GM18861 (cell line): ENCODE results near the gene EVC2.
"Not testable (repeated sequence)": the region's sequence is repeated elsewhere in the genome, so short reads cannot be mapped to it uniquely, and the experiment has no call there.

Experiments used
- ATAC-seq: cut with Tn5 transposase; IDR thresholded peaks from one replicate; pipeline ENCODE4 v1.9.1; 2021; ENCODE audit not compliant: unreplicated experiment

Gene EVC2

DNA sequence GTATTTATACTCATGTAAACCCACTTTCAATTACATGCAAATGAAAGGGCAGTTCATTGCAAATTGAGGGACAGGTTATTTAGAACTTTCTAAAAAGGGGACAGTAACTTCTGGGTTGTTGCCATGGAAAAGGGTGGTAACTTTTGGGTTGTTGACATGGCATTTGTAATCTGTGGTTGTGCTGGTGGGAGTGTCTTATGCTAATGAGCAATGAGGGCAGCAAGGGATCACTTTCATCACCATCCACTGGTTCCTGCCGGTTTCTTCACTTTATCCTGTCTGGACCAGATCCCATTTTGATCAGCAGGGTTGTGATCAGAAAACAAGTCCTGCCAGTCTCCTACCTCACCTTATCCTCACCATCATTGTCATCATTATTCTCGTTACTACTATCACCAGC lies 34.6 kb upstream of the EVC2 start:
- no peak for ATAC-seq

DNA sequence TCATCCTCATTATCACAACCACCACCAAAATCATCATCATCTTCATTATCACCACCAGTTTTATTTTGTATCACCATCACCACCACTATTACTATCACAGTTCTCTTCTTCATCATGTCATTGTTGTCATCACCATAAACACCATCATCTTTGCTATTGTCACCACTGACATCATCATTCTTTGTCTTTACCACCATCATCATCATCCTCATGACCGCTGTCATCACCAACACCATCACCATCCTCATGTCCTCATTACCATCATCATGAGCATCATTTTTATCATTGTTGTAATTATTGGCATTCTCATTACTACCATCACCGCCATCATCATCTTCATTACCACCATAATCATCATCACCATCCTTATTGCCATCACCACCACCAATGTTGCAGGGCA lies 34.0 kb upstream of the EVC2 start:
- no peak for ATAC-seq

DNA sequence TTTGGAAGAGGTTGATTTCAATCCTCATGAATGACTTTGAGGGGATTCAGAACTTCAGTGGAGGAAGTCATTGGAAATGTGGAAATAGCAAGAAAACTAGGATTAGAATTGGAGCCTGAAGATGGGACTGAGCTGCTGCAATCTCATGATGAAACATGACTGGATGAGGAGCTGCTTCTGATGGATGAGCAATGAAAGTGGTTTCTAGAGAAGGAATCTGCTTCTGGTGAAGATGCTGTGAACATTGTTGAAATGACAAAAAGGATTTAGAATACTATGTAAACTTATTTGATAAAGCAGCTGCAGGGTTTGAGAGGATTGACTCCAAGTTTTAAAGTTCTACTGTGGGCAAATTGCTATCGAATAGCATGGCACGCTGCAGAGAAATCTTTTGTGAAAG lies 29.7 kb upstream of the EVC2 start:
- ATAC-seq, result no peak

DNA sequence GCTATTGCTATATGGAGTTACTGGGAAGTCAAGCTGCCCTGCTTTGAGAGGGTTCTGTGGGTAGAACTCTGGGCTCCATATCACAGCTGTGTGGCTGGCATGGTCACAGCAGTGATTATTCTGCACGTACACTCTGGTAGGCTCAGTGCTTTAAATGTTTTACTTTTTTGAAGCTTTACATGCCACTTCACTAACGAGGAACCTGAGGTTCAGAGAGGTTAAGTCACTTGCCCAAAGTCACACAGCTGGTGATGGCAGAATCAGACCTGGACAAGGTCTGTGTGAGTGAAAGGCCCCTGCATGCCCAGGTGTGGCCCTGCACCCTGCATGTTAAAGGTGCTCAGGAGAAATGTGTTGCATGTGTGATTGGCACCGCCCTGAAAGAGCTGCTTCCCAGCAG lies 27.1 kb upstream of the EVC2 start:
- ATAC-seq, result no peak

DNA sequence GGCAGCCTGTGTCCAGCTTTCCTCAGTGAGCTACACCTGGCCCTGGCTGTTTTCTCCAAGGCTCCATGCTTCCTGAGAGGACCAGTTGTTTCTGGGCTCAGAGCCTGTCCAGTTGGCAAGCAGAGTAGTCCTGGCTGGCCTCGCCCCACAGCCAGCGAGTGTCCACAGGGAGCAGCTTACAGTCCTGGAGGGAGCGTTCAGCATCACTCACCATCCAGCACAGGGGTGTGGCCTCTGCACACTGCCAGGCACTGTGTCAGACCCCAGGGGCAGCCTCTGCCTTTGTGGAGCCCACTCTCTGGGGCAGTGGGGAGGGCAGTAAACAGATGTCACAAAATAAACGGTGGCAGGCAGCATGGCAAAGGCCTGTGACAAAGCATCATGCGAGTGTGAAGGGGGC lies 26.5 kb upstream of the EVC2 start:
- ATAC-seq, result no peak

DNA sequence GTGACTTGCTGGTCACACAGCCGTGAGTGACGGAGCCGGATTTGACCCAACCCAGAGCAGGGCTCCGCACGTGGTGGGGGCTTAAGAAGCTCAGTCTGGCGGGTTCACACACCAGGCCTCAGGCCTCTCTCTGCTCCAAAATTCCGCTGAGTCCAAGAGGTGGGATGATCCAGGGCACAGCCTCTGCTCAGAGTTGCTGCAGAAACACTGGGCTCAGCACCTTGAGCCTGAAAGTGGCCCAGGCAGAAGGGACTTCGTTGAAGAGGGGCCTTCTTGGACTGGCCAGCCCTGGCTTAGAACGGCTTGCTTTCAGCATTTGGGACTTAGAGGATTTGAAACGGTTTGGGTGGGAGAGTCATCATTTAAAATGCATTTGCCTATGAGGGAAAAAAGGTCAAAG lies 23.8 kb upstream of the EVC2 start:
- ATAC-seq, result no peak

DNA sequence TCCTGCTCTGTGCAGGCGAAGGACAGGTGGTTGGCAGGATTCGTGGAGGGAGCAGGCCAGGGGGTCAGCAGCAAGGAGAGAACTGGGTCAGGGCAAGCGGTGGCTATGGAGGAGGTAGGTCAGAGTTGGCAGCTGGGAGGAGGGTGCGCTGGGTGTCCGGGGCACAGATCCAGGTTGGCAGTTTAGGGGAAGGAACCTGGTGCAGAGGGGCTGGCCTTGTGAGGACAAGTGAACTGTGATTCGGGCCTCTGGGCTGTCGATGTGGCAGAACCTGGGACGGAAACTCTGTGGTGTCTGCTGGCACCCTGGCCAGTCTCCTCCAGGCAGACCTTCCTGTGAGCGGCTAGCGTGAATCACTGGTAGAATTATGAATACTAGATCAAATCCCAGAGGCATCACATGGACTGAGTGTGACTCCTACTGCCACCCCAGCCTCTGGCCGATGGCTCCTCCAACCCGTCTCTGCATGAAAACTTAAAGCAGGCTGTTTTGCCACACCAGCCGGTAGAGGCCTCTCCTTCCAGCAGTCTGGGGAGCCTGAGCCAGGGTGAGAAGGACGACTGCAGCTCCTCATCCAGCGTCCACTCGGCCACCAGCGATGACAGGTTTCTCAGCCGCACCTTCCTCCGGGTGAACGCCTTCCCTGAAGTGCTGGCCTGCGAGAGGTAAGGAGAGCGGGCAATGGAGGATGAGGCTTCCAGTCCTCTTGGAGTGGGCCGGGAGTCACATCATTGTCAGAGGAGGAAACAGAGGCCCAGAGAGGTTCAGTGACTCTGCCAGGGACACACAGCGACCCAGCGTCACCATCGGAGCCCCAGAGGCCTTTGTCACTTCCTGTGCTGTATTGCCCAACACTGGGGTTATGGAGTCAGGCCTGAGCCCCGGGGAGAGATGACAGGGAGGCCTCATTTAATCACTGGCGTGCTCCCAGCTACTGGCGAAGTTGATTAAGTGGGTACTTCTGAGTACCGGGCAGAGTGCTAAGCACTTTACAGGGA lies 22.9 kb upstream of the EVC2 start:
- no peak for ATAC-seq

DNA sequence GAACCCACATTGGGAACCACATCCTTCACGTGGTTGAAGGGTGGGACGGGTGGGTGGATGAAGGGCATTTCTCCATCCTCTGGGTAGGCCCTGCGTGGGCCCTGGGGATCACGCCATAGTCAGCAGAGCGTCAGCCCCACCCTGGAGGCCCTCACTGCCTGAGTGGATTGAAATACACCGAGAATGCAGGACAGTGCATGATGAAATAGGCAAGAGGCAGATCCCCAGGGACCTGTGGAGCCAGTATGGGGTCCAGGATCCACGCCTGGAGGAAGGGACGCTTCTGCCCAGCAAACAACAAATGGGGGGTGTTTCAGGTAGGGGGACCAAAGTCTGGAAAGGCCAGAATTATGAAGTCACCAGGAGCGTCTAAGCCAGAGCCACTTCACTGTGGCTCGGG lies 22.1 kb upstream of the EVC2 start:
- no peak for ATAC-seq

DNA sequence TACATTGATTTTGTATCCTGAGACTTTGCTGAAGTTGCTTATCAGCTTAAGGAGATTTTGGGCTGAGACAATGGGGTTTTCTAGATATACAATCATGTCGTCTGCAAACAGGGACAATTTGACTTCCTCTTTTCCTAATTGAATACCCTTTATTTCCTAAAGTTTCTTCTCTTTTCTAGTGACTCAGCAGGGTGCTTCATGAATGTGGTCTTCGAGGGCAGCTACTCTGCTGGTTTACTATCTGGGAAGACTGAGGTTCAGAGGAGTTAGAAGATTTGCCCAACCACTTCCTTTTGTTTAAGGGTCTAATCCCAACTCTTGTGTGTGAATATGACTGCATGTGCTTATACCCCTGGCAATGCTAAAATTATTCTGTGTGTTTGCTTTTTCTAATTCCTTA lies 20.1 kb upstream of the EVC2 start:
- ATAC-seq, result not testable (repeated sequence)

DNA sequence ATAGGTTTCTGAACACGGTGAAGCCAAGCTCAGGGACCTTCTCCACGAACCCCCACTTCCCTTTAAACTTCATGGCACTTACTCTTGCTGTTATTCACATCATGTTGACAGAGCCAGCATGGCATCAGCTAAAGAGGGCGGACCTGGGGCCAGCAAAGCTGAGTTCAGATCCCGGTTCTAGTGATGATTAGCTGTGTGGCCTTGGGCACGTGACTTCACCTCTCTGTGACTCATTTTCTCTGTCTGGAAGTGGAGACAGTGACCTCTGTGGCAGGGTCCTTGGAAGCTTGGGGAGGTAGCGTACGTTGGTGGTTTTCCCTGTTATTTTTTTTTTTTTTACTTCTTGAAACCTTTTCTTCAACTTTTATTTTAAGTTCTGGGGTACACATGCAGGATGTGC lies 16.0 kb upstream of the EVC2 start:
- no peak for ATAC-seq

DNA sequence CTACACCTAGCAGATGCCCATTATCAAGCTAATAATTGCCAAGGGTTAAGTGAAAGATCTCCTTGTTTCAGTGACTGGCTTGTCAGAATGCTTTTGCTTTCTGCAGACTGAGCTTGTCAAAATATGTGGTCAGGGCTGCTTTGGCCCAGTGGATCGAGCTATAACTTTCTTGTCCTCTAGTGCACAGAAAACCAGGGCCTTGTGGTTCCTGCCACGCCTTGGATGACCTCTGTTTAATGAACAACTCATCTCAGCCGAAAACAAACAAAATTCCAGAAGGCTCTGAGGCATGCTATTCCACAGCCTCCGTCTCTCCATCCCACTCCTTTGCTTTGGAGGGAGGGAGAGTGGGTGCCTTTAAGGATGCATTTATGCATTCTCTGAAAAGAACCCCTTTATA lies 14.0 kb upstream of the EVC2 start:
- ATAC-seq, result no peak

DNA sequence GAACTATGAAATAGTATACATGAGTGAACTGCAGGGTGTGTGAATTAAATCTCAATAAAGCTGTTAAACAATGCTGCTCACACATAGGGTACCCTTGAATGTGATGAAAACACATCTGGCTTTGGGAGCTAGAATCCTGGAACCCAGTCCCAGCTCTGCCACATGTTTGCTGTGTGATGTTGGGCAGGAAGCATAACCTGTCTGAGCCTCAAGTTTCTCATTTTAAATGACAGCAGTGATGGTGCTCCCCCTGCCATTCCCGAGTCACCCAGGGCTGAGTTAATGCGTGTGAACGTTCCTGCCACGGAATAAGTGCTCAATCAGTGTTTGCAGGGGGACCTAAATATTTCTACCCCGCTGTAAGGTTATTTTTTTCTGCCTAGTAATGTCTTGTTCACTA lies 13.6 kb upstream of the EVC2 start:
- ATAC-seq, result no peak

DNA sequence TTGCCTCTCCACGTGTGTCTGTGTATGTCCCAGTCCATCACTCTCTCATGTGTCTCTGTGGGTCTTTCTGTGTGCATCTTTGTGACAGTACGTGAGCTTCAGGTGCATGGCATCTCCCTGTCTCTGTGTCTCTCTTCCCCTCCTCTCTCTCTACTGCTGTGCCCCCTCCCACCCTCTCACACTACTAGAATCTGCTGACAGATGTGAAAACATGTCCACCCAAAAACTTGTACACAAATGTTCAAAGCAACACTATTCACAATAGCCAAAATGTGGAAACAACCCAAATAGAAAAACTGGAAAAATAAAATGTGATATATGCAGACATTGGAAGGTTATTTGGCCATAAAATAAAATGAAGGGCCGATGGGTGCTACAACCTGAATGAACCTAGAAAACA lies 12.6 kb upstream of the EVC2 start:
- ATAC-seq, result no peak

DNA sequence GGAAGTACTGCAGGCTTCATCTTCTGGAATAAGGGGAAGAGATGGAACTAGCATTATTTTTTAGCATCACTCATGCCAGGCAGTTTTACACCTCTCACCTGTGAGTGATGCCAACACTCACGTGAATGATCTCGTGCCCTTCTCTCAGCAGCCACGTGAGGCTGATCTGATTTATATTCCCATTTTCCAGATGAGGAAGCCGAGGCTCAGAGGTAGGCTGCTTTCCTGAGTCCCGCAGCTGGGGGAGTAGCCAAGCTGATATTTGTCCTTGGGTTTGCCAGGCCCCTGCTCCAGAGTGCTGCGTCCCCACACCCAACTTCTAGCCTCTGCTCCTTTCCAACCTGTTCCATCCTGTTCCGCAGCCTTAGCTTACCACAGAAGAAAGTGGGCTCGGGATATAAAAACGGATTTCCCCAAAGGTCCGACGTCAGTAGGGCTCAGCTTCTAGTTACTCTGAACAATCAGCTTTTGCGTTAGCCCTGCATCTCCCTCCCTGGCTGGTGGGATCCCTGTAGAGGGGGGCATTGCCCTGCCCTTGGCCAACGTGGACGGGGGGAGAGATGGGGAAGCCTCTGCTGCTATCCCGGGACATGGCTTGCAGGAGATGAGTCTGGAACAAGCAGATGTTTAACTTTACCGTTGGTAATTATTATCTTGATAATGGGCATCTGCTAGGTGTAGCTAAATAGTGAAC lies 11.9 kb upstream of the EVC2 start:
- no peak for ATAC-seq

DNA sequence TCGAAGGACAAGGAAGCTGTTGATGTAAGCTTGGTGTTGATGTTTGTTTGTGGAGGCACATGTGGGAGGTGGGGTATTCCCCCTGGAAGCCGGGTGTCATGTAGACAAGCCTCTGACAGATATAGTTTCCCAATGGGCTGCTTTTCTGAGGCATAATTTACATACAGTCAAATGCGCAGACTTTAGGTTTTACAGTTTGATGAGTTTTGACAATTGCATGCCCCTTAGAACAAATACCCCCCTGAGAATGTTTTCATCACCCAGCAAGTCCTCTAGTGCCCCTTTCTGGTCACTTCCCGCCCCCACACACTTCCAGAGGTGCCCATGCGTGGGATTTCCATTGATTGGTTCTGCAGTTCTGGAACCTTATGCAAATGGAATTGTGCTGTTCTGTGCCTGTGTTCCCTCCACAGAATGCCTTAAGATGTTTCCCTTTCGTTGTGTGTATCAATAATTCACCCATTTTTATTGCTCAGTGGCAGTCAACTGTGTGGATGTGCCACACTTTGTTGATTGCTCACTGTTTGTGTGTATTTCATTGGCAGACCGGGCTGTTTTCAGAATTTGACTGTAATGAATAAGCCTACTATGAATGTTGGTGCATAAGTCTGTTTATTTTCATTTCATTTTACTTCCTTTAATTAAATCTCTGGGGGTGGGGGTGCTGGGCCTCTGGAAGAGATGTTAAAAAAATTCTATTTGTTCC lies 11.1 kb upstream of the EVC2 start:
- no peak for ATAC-seq

DNA sequence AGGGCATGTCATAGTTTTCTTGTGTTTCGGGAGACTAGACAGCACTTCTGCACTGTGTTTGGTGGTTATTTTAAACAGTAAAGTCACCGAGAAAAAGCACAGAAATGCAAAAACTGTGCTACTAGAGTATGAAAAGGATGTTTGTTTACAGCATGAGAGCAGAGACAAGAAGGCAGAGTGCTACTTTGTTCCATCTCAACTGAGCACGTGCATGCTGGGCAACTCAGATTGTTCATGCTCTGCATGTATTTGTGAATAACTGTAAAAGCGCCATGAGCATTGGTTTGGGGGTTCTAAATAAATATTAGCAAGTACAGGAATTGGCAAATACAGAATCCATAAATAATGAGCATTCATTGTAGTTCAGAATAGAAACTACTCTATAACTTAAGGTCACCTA lies 10.1 kb upstream of the EVC2 start:
- ATAC-seq, result no peak

DNA sequence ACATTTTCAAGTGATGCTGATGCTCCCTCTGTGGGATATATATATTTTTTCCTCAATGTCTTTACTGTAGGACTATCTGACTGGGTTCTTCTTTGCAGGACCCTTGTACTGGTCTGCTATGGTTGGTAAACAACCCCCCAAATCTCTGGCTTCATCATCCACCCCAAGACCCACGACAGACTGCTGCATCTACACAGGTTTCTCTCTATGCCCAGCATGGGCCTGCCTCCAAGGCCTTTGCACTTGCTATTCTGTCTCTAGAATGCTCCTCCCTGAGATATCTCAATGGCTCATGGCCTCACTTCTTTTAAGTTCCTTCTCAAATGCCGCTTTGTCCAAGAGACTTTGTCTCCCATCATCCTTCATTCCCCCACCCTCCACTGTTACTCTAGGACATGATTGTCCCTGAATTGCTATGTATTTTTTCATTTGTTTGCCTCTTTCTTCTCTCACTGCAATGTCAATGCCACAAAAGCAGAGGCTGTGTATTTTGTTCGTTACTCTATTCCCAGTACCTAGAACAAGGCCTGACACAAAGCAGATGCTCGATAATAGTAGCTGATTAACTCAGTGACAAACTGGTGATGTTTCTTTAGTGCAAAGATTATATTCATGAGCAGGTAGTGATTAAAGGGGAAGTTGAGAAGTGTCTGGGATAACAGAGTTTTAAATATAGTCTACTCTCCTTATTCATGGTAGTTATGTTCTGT lies 9.2 kb upstream of the EVC2 start:
- no peak for ATAC-seq

DNA sequence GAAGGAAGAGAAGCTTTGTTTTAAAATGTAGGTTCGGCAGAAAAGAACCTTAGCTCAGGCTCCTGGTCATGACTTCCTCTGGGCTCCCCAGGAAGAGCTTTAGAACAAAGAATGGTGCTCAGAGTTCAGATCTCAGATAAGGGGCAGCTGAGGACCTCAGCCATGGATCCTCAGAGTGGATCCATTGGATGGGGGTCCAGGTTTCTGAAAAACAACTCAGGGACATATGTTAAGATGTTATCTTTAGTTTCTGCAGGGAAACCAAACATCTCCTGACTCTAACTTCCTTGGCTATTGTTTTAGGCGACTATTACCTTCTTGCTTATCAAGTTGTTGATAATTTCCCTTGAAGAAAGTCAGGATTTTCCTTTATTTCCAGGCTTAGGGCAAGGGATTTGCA lies 8.0 kb upstream of the EVC2 start:
- no peak for ATAC-seq

DNA sequence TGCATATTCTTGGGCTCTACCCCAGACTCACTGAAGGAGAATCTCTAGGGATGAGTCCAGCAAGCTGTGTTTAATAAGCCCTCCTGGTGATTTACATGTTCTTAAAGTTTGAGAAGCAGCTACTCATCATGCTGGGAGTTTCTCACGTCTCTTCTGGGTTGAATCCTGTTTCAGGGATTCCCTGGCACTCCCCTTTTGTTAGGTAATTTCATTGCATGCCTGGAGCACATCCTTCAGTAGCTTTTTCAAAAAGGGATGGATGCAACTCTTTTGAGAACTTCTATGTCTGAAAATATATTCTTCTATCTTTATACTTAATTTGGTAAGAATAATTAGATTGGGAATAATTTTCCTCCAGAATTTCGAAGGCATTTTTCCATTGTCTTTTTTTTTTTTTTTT lies 7.0 kb upstream of the EVC2 start:
- no peak for ATAC-seq

DNA sequence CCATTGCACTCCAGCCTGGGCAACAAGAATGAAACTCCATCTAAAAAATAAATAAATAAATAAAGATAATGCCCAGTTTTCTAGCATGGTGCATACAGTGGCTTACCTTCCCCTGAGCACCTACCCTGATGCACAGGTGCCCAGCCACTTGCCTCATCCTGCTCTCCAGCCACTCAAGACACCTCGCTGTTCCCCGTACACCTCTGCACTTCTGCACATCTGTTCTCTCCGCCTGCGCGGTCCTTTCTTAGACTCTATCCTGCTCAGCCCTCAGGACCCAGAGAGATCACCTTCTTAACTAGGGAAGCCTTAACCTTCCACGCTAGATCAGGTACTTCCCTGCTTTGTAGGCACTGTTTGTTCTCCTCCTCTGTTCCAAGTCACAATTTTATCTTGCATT lies 5.5 kb upstream of the EVC2 start:
- no peak for ATAC-seq

DNA sequence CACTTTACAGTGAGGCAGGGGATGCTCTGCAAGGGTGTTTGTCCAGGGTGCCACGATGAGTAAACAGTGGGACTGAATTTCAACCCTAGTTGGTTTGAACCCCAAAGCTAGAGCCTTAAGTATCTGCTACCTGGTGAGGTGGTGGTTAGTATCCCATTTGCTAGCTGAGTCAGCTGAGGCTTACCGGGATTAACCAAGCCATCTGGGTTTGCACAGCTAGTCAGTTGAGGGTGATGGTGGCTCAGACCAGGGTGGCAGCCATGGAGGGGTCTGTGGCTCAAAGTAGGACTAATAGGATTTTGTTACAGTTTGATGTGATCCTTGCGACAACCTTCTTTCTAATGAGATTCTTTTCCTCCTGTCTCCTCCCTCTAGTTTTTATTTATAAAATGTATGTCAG lies 4.6 kb upstream of the EVC2 start:
- no peak for ATAC-seq
